Kidney epithelial cell (primary cell): ENCODE measurements around the gene NTMT1. TPM values are rescaled to one million over a fixed set of nuclear protein-coding genes. Genes with fewer than 3 reads are reported as not detected.

ENCODE experiments used
- DNase-seq: peaks from one replicate; pipeline ENCODE4 v3.0.0-alpha.2; 2010; ENCODE audit warnings: low read depth
- H3K27me3 ChIP-seq: 2 replicates; pipeline ENCODE4 v1.6.0; 2011; ENCODE audit warnings: low read length; ENCODE audit not compliant: control insufficient read depth, insufficient read depth
- H3K36me3 ChIP-seq: 2 replicates; pipeline ENCODE4 v1.5.1; 2011; ENCODE audit warnings: low read length; ENCODE audit not compliant: control insufficient read depth, insufficient read depth
- H3K4me3 ChIP-seq: 2 replicates; pipeline ENCODE4 v1.5.1; 2011; ENCODE audit warnings: low read depth, mild to moderate bottlenecking, control low read depth, low read length
- total RNA-seq: library from RNA; depleted of rRNA; stranded (reverse); fragments of >200 nt; gene quantifications from 2 replicates; pipeline ENCODE4 v1.2.3, GENCODE V29; 2015
- TF ChIP-seq, protein P1 (sequence below): IDR thresholded peaks from 2 replicates; pipeline ENCODE4 v1.5.1; 2011; ENCODE audit warnings: mild to moderate bottlenecking, moderate library complexity, low read length, control low read depth, inconsistent platforms; ENCODE audit not compliant: insufficient read depth, poor library complexity, severe bottlenecking

The NTMT1 gene
- total RNA-seq, 1 donor from 2014 or later: 52.6 TPM

DNA sequence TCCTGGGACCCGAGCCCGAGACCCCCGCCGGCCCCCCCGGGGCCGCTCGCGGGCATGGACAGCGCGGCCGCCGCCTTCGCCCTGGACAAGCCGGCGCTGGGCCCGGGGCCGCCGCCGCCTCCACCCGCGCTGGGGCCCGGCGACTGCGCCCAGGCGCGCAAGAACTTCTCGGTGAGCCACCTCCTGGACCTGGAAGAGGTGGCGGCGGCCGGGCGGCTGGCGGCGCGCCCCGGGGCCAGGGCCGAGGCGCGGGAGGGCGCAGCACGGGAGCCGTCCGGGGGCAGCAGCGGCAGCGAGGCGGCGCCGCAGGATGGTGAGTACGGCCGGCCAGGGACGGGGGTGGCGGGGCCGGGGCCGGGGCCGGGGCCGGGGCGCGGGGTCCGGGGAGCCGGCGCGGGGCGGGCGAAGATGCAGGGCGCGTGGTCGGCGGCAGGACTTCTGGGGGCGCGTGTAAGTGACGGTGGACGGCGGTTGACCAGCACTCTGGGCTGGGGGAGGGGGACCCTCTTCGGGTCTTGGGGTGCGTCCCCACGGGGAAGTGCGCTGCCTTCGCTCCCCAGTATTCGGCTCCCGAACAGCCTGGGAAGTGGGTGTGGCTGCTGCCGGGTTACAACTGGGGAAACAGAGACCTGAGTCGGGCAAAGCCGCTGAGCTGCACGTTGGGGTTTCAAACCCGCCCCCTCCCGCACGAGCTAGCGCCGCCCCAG, 40.0 kb downstream of the NTMT1 start:
- H3K4me3 ChIP-seq: peak overlapping the region; percentile 18
- no peaks in the 10 kb centered on the region for H3K36me3 ChIP-seq
- TF ChIP-seq, protein P1, sequence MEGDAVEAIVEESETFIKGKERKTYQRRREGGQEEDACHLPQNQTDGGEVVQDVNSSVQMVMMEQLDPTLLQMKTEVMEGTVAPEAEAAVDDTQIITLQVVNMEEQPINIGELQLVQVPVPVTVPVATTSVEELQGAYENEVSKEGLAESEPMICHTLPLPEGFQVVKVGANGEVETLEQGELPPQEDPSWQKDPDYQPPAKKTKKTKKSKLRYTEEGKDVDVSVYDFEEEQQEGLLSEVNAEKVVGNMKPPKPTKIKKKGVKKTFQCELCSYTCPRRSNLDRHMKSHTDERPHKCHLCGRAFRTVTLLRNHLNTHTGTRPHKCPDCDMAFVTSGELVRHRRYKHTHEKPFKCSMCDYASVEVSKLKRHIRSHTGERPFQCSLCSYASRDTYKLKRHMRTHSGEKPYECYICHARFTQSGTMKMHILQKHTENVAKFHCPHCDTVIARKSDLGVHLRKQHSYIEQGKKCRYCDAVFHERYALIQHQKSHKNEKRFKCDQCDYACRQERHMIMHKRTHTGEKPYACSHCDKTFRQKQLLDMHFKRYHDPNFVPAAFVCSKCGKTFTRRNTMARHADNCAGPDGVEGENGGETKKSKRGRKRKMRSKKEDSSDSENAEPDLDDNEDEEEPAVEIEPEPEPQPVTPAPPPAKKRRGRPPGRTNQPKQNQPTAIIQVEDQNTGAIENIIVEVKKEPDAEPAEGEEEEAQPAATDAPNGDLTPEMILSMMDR: no peak
- DNase-seq: no peak
- peaks cover 33% of the 10 kb centered on the region for H3K27me3 ChIP-seq

DNA sequence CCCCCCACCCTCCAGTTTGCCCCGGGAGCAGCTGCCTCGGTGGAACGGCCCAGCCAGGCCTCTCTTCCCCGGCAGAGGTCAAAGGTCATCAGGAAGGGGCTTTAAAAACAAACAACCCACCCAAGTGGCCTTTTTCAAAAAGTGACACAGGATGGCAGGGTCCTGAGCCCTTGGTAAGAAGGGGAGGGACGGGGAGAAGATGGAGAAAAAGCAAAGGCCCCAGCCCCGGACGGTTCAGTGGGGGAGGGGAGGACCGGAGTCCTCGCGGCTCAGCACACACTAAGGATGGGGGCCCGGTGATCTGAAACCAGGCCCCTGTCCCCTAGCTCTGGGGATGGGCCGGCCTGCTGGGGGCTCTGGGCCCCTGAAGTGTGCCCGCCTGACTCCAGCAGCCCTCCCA, 40.6 kb downstream of the NTMT1 start:
- DNase-seq: no peak
- no peak overlapping the region for H3K4me3 ChIP-seq

DNA sequence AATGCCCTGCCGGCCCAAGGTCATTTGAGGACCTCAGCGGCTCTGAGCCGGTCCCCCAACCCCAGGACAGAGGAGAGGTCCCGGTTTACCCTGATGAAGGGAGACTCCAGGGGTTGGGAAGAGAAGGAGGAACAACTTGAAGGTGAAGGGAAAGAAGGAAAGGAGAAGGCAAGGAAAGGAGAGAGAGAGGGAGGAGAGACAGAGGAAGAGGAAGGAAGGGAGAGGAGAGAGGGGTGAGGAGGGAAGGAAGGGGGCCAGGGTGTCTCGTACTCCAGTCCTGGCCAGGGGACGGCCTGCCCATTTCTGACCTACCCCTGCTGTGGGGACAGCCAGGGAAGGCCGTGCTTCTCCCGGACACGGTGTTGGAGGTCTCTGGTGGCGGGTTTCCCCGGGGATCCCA, 41.4 kb downstream of the NTMT1 start:
- no peak for DNase-seq
- no peak overlapping the region for H3K4me3 ChIP-seq
- peaks cover 34% of the 10 kb centered on the region for H3K27me3 ChIP-seq
- TF ChIP-seq, protein P1: no peak
- H3K36me3 ChIP-seq: no peaks in the 10 kb centered on the region

More for the DNA sequence above, 40.6 kb downstream of the NTMT1 start:
- TF ChIP-seq, protein P1: no peak
- Histone ChIP-seq H3K36me3 (no peaks in the 10 kb centered on the region), H3K27me3 (peaks cover 33% of the 10 kb centered on the region)

DNA sequence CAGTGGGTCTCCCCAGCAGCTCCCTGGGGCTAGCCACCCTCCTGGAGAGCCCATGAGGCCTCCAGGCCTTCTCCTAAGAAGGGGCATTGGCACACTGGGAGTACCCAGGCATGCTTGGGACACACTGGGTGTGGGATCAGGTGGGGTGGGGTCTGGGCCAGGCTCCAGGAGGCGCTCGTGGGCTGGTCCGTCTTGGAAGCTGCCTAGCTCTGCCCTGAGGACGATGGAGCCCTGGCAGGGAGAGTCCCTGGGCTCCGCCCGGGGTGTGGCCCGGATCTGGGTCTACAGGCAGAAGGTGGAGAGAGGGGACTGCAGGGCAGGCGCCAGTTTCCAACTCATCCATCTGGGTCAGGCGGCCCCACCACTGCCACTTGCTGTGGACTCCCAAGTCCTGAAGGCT, 41.9 kb downstream of the NTMT1 start:
- Histone ChIP-seq H3K27me3 (peaks cover 32% of the 10 kb centered on the region), H3K36me3 (no peaks in the 10 kb centered on the region), H3K4me3 (no peak overlapping the region)
- DNase-seq: no peak
- TF ChIP-seq, protein P1: no peak

DNA sequence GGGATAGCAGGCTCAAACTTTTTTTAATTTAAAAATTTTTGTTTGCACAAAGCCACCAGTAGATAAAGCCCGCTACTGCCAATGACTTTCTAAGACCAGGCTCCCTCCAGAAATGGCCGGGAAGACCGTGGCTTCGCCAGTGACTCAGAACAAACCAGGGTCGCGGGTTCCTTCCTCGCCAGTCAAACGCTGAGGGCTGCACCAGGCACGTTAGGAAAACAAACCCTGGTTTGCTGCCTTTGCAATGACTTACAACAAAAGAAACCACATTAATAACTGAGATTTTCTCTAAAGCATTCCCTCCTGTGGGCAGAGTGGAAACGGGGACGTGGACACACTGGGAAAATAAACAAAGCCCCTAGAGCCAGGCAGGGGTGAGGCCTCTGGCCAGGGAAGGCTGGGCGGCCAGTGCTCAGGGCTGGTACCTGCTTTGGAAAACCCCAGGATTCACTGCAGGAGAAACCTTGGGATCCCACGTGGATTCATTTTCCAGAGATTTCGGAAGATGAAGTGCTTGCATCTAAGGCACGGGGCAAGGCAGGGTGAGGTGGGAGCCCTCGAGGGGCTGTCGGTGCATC, 43.3 kb downstream of the NTMT1 start:
- DNase-seq: no peak
- Histone ChIP-seq H3K27me3 (peaks cover 39% of the 10 kb centered on the region), H3K36me3 (no peaks in the 10 kb centered on the region), H3K4me3 (no peak overlapping the region)
- TF ChIP-seq, protein P1: no peak
